Activated CD4-positive, alpha-beta T cell treated with anti-CD3 and anti-CD28 coated beads, Interleukin-2, amount 50 U/mL, for 24 hours (primary cell): ENCODE data around the gene ITPR1.

Experiments used
- DNase-seq, 2 donors: peaks; one replicate each; pipeline ENCODE4 v3.0.0-alpha.2; 2020; ENCODE audit warnings: low read depth in 1 of 2, low spot score in 1 of 2

Gene ITPR1

GRCh38 chr3:4820296-4821121 is 327.4 kb downstream of the ITPR1 start:
- no peak for DNase-seq

GRCh38 chr3:4821338-4821737 is 328.2 kb downstream of the ITPR1 start:
- DNase-seq = no peak

- DNase-seq = peak in 1 of 2 donors; percentile 73
Observed at GRCh38 chr3:4821975-4822374, 328.8 kb downstream of the ITPR1 start.

GRCh38 chr3:4822568-4822967 is 329.4 kb downstream of the ITPR1 start:
- no peak for DNase-seq

- DNase-seq = no peak
Observed at GRCh38 chr3:4823385-4823784, 330.2 kb downstream of the ITPR1 start.

- no peak for DNase-seq
Observed at GRCh38 chr3:4823986-4824925, 331.1 kb downstream of the ITPR1 start.

GRCh38 chr3:4824926-4825325 is 331.8 kb downstream of the ITPR1 start:
- no peak for DNase-seq

GRCh38 chr3:4825436-4826236 is 332.5 kb downstream of the ITPR1 start:
- no peak for DNase-seq

GRCh38 chr3:4826237-4827100 is 333.3 kb downstream of the ITPR1 start:
- no peak for DNase-seq

- no peak for DNase-seq
Observed at GRCh38 chr3:4827767-4828166, 334.6 kb downstream of the ITPR1 start.

- DNase-seq = no peak
Observed at GRCh38 chr3:4828279-4829030, 335.3 kb downstream of the ITPR1 start.

GRCh38 chr3:4829031-4829394 is 335.9 kb downstream of the ITPR1 start:
- DNase-seq = no peak

- no peak for DNase-seq
Observed at GRCh38 chr3:4830586-4830914, 337.4 kb downstream of the ITPR1 start.

- DNase-seq = no peak
Observed at GRCh38 chr3:4831580-4831950, 338.4 kb downstream of the ITPR1 start.

GRCh38 chr3:4833471-4833870 is 340.3 kb downstream of the ITPR1 start:
- no peak for DNase-seq

- peak in 1 of 2 donors; percentile 62 for DNase-seq
Observed at GRCh38 chr3:4834403-4834866, 341.3 kb downstream of the ITPR1 start.

- no peak for DNase-seq
Observed at GRCh38 chr3:4835616-4836043, 342.5 kb downstream of the ITPR1 start.

- no peak for DNase-seq
Observed at GRCh38 chr3:4836516-4836915, 343.4 kb downstream of the ITPR1 start.

GRCh38 chr3:4837374-4837930 is 344.3 kb downstream of the ITPR1 start:
- no peak for DNase-seq
